ENCODE measurements around the gene NSMCE1. TPM values are rescaled to one million over a fixed set of nuclear protein-coding genes. Genes with fewer than 3 reads are reported as not detected.

Gene NSMCE1, protein sequence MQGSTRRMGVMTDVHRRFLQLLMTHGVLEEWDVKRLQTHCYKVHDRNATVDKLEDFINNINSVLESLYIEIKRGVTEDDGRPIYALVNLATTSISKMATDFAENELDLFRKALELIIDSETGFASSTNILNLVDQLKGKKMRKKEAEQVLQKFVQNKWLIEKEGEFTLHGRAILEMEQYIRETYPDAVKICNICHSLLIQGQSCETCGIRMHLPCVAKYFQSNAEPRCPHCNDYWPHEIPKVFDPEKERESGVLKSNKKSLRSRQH
- total RNA-seq: 100 to 1,000 TPM; 117 to 118 TPM

DNA sequence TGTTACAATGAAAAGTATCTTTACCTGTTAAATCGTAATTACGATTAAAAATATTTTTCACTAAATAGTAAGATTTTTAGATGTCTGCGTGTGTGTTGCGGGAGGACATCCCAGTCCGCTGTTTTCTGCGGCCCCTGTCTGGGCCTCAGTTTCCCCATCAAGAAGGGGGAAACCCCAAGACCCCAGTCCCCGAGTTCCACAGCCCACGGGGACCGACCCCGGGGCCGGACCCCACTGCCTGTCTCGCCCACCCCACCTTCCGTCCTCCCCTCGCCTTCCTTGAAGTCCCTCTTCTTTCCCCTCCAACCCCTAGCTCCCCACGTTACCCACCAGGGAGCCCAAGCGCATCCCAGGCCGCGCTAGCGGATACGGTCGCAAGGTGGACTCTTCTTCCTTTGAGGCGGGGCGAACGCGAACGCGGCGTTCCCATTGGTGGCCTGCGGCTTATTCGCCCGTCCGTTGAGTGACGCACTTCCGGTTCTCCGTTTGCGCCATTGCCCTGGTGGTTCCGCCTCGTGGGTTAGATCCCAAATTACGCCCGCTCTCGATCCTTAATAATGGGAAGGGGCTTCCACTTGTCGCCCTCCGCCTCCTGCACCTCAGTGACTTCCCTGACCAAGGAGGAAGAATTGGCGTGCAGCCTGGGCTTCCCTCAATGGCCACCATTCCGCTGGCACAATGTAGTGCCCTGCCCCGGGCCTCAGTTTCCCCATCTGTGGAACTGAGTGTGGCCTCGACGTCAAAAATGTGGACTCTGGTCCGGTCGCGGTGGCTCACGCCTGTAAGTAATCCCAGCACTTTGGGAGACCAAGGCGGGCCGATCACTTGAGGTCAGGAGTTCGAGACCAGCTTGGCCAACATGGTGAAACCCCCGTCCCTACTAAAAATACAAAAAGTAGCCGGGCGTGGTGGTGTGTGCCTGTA, at the start of gene NSMCE1:
NSMCE1 (minus strand) TSS at position 397 of the 924 bp plus-strand sequence. CDS start 11,202 bp downstream, outside the sequence.
- CTCF ChIA-PET: interaction anchor here (0.9 to 1.6 kb wide), 5 partner anchors 9 to 99 kb away, joined by 3 to 6 read pairs (median 3); no protein-coding TSS in a partner anchor
- POLR2A ChIA-PET: interaction anchor here (0.6 to 1.0 kb wide), 3 partner anchors 22 to 136 kb away, joined by 3 to 6 read pairs (median 4); no protein-coding TSS in a partner anchor

DNA sequence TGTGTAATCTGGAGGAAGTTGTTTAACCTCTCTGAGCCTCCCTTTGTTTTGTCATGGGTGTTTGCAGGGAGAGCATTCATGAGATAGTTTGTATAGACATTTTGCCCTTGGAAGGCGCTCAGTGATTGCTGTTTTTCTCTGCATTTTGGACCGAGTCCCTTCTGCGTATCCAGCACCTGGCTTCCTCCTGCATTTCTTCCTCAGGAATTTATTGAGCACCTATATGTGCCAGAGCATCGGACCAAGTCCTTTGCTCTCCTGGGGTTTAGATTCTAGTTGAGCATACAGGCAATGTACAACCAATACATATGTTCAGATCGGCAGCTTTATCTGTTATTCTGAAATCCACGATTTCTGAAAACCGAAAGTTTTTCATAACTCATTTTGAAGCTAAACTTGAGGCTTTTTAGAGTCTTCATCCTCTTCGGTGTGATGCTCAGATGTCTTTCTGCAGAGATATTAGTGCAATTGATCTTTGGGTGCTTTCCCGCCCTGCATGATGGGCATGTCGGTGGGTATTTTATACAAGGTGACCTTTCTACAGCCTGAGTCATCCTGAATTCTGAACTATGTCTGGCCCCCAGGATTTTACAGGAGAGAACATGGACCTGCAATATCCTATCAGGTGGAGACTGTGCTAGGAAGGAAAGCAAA, 49.3 kb upstream of the NSMCE1 start:
- ChIA-PET CTCF (interaction anchor here (0.6 to 5.0 kb wide), 14 partner anchors 39 to 138 kb away, joined by 3 to 48 read pairs (median 4); no protein-coding TSS in a partner anchor), POLR2A (interaction anchor here (0.7 to 3.4 kb wide), 10 partner anchors 44 to 148 kb away, joined by 3 to 20 read pairs (median 3); partner anchors contain the start of gene IL21R)

DNA sequence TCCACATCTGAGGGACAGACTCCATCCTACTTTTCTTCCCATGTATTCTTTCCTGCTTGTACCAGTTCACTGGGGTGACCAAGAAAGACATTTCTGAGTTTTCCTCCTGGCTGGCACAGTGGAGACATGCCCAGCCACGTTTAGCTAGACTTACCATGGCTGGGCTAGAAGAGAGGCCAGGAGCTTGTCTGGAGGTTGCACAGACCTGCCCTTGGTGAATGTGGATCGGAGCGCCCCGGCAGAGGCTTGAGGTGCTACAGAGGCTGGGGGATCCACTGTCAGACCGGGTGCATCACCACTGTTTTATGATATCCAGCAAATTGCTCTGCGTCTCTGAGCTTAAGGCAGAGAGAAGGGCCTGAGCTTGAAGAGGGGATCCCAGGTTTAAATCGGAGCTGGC, 48.7 kb upstream of the NSMCE1 start:
- ChIA-PET CTCF (interaction anchor here (0.9 to 5.0 kb wide), 10 partner anchors 47 to 138 kb away, joined by 3 to 48 read pairs (median 4); no protein-coding TSS in a partner anchor), POLR2A (interaction anchor here (0.7 to 3.4 kb wide), 7 partner anchors 43 to 148 kb away, joined by 3 to 20 read pairs (median 5); no protein-coding TSS in a partner anchor)

DNA sequence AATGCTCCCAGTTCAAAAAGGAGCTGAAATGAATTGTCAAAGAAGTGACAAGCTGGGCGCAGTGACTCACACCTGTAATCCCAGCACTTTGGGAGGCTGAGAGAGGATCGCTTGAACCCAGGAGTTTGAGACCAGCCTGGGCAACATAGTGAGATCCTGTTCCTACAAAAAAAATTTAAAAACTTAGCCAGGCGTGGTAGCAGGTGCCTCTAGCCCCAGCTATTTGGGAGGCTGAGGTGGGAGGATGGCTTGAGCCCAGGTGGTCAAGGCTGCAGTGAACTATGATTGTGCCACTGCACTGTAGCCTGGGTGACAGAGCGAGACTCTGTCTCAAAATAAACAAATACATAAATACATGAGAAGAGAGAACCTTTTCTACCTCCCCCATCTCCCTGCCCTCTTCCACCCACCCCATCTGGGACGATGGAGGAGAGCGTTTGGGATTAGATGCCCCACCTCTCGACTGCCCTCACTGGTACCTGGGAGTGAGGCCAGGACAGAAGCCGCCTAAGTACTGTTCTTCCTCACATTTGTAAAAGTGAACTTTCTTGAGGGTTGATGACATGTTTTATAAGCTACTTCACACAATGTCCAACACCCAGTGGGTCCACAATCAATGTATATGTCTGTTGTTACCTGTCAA, 47.6 kb upstream of the NSMCE1 start:
- ChIA-PET POLR2A (interaction anchor here (1.1 to 3.4 kb wide), 6 partner anchors 42 to 87 kb away, joined by 3 to 20 read pairs (median 4); no protein-coding TSS in a partner anchor), CTCF (interaction anchor here (1.0 to 5.0 kb wide), 9 partner anchors 17 to 137 kb away, joined by 3 to 48 read pairs (median 5); partner anchors contain the start of gene IL21R)

DNA sequence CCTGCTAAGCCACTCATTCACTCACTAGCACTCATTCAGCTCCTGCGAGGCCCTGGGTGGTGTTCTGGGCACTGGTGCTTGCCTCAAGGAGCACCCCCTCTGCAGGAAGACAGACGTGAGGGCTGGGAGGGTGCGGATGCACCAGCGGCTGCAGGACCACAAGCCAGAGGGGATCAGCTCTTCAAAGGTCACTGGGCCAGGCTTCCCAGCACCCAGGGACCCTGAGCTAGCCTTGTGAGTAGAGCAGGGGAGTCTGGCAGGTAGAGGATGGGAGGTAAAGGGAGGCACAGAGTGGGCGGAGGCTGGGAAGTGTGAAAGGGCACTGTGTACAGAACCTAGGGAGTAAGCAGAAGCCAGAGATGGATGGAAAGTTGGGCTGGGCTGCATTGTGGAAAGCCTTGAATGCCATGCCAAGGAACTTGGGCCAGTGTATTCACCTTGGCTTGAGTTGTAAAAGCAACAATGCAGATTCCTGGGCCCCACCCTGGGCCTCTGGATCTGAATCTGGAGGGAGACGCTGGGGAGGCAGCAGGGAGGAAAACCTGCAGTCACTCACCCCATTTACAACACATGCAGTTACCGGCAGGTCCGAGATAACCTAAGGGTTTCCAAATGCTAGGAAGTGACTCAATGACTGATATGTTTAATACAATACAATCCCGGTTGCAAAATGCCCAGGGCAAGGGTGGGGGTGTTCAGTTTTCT, 46.9 kb upstream of the NSMCE1 start:
- CTCF ChIA-PET: interaction anchor here (1.0 to 5.0 kb wide), 9 partner anchors 18 to 136 kb away, joined by 3 to 48 read pairs (median 5); partner anchors contain the start of gene IL21R

DNA sequence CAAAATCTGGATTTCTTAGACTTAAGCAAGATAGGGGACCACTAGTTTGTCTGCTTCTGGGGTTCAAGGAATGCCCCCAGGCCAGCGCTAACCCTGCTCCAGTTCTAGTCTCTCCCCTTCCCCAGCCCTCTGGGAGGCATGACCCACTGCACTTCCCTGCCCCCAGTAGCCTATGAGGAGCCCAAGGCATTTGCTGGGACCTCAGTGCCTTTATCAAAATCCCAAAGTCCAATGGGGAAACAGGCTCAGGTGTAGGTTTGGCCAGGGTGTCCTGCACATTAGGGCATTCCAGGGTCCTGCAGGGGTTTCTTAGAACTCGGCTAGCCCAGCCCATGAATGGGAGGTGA, 46.4 kb upstream of the NSMCE1 start:
- POLR2A ChIA-PET: interaction anchor here (1.2 to 1.9 kb wide), 3 partner anchors 78 to 88 kb away, joined by 4 to 9 read pairs (median 5); no protein-coding TSS in a partner anchor

More for the DNA sequence above, 46.9 kb upstream of the NSMCE1 start:
- POLR2A ChIA-PET: interaction anchor here (1.1 to 3.4 kb wide), 6 partner anchors 41 to 88 kb away, joined by 3 to 20 read pairs (median 4); no protein-coding TSS in a partner anchor

DNA sequence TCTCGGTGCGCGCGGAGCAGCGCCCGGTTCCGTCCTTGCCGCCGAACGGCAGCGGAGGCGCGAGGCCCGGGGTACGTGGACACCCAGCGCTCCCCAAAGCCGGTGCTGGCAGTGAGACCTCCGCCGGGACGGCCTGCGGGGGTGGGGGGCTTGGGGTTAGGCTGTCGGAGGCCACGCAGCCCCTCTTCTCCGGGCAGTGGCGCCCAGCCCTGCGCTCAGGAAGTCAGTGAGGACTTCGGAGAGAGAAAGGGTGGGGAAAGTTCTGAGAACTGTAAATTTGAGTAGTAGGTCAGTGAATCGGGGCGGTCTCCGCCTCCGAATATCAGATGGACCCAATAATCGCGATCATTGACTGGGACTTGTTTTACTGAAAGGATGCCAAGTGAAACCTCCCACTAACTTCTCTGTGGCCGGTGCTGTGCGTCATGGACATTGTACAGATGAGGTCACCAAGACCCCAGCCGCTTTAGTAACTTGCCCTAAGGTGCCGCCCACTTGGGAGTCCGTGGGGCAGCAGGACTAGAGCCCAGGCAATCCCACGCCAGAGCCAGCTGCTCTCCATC, 45.7 kb upstream of the NSMCE1 start:
- CTCF ChIA-PET: interaction anchor here (1.7 to 4.6 kb wide), 2 partner anchors 41 to 54 kb away, joined by 5 to 29 read pairs; no protein-coding TSS in a partner anchor

More for the DNA sequence above, 46.4 kb upstream of the NSMCE1 start:
- CTCF ChIA-PET: interaction anchor here (1.0 to 5.0 kb wide), 6 partner anchors 41 to 136 kb away, joined by 3 to 48 read pairs (median 6); no protein-coding TSS in a partner anchor

DNA sequence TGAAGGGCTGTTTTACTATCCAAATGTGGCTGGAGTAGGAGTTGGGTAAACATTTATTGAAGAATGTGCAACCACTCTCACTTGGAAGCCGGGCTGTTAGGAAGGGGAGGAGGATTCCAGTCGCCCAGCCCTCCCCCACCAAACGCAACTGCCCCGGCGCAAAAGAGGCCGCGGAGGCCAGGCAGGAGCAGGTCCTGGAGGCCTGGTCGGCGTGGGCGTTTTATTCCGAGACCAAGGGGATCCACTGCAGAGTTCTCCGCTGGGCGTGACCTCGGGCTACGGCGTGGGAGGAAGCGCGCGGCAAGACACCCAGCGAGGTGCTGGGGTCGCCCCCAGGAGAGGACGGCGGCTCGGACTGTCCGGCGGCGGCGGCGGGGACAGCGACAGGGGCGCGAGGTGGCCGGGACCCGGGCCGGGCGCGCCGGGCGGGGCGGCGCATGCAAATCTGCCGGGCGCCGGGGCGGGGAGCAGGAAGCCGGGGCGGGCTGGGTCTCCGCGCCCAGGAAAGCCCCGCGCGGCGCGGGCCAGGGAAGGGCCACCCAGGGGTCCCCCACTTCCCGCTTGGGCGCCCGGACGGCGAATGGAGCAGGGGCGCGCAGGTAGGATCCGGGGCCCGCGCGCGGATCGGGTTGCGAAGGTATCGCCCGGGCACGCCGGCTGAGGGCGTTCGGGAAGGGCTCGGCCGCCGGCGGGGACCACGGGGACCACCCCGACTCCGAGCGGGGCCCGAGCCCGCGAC, 45.0 kb upstream of the NSMCE1 start, which contains the start of gene IL4R:
IL4R (plus strand) TSS at position 553 of the 739 bp plus-strand sequence. CDS start 26,230 bp downstream, outside the sequence.
- ChIA-PET CTCF (no interaction called here), POLR2A (no interaction called here)

More for the DNA sequence above, 45.7 kb upstream of the NSMCE1 start:
- POLR2A ChIA-PET: interaction anchor here (1.2 to 1.9 kb wide), 2 partner anchors 77 to 79 kb away, joined by 5 to 9 read pairs; no protein-coding TSS in a partner anchor

DNA sequence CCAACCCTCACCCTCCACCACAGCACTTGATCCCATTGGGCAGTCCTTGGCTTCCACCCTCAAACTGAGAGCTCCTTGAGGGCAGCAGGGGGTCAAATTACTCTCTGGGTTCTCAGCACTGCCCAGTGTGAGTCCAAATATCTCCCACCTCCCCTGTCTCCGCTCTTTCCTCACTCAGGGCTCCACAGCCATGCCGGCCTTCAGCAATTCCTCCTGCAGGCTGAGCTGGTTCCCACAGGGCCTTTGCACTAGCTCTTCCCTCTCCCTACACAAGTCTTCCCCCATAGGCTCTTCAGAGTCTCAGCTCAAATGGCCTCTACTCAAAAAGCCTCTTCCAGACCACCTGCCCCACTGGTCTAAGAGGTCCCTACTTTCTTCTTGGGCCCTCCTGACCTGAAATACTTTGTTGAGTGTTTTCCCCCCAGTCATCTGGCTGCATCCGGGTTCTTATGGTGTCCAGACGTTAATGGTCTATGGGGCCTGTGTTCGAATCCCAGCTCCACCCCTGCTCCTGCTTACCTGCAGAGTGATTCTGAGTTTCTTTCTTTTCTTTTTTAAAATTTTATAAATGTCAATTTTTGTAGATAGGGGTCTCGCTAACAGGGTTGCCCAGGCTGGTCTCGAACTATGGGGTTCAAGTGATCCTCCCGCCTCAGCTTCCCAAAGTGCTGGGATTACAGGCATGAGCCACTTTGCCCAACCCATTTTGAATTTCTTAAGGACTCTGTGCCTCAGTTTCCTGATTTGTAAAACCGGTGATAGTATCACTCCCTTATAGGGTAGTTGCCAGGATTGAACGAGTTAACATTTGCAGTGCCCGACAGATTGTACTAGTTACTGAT, 44.2 kb upstream of the NSMCE1 start:
- ChIA-PET CTCF (interaction anchor here (0.9 to 1.3 kb wide), 2 partner anchors 78 to 82 kb away, joined by 3 to 5 read pairs; no protein-coding TSS in a partner anchor), POLR2A (interaction anchor here (0.7 to 0.8 kb wide), 2 partner anchors 90 to 138 kb away, joined by 3 read pairs; partner anchors contain the start of gene IL21R)

DNA sequence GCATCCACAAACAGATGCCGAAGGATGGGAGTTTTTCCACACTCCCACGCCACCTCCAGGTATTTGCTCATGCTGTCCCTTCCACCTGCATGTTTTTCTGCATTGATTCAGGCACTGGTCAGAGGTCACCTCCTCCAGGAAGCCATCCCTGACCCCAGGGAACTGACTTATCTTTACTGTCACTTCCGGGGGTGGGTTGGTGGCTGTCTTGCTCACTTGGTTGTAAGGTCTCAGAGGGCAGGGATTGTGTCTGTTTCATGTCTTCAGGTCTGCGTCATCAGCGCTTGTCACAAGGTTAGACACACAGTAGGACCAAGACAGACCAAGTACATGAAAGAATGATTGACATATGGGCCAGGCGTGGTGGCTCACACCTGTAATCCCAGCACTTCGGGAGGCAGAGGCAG, 43.3 kb upstream of the NSMCE1 start:
- ChIA-PET POLR2A (no interaction called here), CTCF (interaction anchor here (0.6 to 1.3 kb wide), 2 partner anchors 38 to 77 kb away, joined by 3 to 5 read pairs; no protein-coding TSS in a partner anchor)

DNA sequence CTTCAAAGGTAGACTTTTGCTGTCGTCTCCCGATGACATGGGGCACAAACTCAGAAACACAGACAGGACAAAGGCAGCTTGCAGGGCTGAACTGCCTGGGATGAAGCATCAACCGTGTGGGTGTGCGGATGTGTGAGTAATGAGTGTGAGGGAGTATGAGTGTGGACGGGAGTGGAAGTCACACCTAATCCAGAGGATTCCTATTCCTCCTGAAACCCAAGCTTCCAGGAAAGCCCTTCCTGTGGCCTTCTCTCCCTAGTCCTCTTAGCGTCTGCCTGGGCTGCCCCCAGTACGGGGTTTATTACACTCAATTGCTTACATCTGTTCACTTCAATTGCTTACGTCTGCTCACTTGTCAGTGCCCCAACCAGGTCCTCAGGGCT, 42.9 kb upstream of the NSMCE1 start:
- POLR2A ChIA-PET: no interaction called here
- CTCF ChIA-PET: no interaction called here

DNA sequence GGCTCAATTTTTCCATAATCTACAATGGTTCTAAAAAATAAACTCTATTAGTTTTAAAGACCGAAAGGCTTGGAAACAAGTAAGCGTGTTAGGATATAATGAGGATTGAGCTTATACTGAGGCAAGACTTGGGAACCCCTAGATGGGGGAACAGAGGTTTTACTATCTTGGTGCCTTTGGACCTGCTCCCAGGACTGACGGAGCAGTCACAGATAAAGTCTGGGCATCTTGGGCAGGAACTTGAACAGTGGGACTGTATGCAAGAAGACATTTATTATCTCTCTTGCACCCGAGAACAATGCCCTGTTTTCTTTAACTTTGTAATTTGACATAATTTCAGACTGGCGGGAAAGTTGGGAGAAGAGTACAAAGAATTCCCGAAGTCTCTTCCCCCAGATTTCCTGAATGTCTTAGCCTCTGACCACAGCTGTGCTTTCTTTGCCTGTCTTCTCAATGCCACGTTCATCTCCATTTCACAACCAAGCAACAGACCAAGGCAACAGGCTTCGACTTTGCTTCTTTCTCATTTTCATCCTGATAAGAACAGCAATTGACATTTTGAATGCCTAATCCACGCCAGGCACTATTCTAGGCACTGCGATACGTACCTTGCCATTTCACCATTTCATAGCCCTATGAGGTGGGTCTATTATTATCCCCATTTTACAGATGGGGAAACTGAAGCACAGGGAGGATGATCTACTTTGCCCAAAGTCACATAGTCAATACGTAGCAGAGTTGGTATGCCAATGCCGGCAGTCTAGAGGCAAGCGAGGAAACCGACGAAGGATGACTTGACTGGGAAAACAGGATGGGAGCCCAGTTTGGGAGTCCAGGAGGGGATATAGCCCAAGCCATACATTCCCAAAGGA, 42.2 kb upstream of the NSMCE1 start:
- ChIA-PET CTCF (no interaction called here), POLR2A (no interaction called here)

DNA sequence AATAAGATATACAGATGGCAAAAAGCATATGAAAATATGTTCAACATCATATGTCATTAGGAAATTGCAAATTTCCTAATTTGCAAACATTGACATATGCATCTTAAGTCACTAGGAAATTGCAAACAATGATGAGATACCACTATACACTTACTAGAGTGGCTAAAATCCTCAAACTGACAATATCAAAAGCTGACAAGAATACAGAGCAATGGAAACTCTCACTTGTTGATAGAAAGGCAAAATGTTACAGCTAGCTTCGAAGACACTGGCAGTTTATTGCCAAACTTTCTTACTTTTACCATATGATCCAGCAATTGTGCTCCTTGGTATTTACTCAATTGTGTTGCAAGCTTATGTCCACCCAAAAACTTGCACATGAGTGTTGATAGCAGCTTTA, 40.2 kb upstream of the NSMCE1 start:
- CTCF ChIA-PET: no interaction called here
- POLR2A ChIA-PET: no interaction called here

DNA sequence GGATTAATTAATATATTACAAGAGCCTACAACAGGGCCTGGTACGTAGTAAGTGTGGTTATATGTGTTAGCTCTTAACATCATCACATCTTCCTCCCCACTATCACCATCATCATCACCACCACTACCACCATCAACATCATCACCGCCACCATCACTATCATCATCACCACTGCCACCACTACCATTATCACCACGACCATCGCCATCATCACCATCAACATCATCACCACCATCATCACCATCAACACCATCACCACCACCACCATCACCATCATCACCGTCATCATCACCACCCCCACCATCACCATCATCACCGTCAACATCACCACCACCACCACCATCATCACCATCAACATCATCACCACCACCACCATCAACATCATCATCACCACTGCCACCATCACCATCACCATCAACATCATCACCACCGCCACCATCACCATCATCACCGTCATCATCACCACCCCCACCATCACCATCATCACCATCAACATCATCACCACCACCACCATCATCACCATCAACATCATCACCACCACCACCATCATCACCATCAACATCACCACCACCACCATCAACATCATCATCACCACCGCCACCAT, 37.4 kb upstream of the NSMCE1 start:
- CTCF ChIA-PET: no interaction called here
- POLR2A ChIA-PET: interaction anchor here (0.6 kb wide), 1 partner anchor 44 kb away, joined by 3 read pairs; no protein-coding TSS in a partner anchor
